Measurements from ENCODE around the gene DLG2. TPM values are rescaled to one million over a fixed set of nuclear protein-coding genes. Genes with fewer than 3 reads are reported as not detected.

The DLG2 gene
- total and polyA plus RNA-seq, 9 of the 15 experiments (the other 6 are each of a cell fraction or from before 2014, with no cell fraction given), result 0.52 to 1.6 (median 0.95) TPM

DNA sequence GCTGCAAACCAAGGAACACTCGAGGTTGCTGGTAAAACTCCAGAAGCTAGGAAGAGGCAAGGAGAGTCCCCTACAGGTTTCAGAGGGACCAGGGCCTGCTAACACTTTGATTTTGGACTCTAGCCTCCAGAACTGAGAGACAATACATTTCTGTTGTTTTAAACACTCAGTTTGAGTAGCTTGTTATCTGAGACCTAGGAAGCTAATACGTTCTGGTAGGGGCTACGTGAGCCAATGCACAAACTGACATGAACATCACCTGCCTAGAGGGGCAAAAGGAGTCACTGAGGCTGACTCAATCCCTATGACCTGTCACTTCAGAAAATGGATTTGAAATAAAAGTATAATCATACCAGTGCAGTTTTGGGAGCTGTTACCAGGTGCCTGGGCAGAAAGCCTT is 1775.1 kb downstream of the DLG2 start (continued):
- TF ChIP-seq, protein P1, sequence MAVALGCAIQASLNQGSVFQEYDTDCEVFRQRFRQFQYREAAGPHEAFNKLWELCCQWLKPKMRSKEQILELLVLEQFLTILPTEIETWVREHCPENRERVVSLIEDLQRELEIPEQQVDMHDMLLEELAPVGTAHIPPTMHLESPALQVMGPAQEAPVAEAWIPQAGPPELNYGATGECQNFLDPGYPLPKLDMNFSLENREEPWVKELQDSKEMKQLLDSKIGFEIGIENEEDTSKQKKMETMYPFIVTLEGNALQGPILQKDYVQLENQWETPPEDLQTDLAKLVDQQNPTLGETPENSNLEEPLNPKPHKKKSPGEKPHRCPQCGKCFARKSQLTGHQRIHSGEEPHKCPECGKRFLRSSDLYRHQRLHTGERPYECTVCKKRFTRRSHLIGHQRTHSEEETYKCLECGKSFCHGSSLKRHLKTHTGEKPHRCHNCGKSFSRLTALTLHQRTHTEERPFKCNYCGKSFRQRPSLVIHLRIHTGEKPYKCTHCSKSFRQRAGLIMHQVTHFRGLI (CRISPR knock-in tag; IDR thresholded peaks at IDR 0.05), result no peak

DNA sequence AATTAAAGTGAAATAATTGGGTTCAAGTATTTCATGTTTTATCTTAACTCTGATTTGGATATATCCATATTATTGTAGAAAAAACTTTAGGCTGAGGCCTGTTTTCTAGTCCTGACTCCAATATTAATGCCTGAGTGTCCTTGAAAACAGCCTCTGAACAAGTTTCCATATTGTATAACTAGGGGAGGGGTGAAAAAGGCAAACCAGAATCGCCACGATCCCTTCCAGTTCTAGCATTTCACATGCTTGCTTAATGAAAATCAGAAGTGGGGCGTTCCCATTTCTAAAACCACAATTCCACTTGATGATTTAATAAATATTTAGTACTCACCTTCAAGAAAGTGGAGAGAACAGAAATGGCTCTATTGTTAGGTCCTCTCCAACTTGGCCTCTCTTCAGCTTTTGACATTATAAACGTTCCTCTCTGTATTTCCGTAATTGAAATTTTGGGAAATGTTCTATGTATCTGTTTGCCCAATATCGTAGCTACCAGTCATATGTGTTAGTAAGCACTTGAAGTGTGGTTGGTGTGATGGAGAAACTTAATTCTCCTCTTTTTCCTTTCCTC is 1779.6 kb downstream of the DLG2 start:
- BruUV-seq (replicated peaks), result no TSS peak
- CTCF ChIA-PET (ENCODE audit: low intra/inter-chr PET ratio), result no interaction called here
- no peak for TF ChIP-seq ZNF551 (CRISPR knock-in tag; IDR thresholded peaks at IDR 0.05)
- no peak for TF ChIP-seq POLR3A (IDR thresholded peaks at IDR 0.05; ENCODE audit: borderline replicate concordance, extremely low read depth, insufficient read depth, insufficient read length)
- TF ChIP-seq MTF1 (CRISPR knock-in tag; IDR thresholded peaks at IDR 0.05; ENCODE audit: borderline replicate concordance), result no peak
- TF ChIP-seq ZBTB17 (CRISPR knock-in tag; IDR thresholded peaks at IDR 0.05), result no peak
- TF ChIP-seq FUS (optimal IDR thresholded peaks at IDR 0.05; ENCODE audit: low read depth, low read length), result no peak
- TF ChIP-seq SIN3B (IDR thresholded peaks at IDR 0.05; ENCODE audit: low read depth), result no peak
- TF ChIP-seq, protein P2, sequence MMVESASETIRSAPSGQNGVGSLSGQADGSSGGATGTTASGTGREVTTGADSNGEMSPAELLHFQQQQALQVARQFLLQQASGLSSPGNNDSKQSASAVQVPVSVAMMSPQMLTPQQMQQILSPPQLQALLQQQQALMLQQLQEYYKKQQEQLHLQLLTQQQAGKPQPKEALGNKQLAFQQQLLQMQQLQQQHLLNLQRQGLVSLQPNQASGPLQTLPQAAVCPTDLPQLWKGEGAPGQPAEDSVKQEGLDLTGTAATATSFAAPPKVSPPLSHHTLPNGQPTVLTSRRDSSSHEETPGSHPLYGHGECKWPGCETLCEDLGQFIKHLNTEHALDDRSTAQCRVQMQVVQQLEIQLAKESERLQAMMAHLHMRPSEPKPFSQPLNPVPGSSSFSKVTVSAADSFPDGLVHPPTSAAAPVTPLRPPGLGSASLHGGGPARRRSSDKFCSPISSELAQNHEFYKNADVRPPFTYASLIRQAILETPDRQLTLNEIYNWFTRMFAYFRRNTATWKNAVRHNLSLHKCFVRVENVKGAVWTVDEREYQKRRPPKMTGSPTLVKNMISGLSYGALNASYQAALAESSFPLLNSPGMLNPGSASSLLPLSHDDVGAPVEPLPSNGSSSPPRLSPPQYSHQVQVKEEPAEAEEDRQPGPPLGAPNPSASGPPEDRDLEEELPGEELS (CRISPR knock-in tag; IDR thresholded peaks at IDR 0.05; ENCODE audit: borderline replicate concordance), result no peak
- TF ChIP-seq, protein P3, sequence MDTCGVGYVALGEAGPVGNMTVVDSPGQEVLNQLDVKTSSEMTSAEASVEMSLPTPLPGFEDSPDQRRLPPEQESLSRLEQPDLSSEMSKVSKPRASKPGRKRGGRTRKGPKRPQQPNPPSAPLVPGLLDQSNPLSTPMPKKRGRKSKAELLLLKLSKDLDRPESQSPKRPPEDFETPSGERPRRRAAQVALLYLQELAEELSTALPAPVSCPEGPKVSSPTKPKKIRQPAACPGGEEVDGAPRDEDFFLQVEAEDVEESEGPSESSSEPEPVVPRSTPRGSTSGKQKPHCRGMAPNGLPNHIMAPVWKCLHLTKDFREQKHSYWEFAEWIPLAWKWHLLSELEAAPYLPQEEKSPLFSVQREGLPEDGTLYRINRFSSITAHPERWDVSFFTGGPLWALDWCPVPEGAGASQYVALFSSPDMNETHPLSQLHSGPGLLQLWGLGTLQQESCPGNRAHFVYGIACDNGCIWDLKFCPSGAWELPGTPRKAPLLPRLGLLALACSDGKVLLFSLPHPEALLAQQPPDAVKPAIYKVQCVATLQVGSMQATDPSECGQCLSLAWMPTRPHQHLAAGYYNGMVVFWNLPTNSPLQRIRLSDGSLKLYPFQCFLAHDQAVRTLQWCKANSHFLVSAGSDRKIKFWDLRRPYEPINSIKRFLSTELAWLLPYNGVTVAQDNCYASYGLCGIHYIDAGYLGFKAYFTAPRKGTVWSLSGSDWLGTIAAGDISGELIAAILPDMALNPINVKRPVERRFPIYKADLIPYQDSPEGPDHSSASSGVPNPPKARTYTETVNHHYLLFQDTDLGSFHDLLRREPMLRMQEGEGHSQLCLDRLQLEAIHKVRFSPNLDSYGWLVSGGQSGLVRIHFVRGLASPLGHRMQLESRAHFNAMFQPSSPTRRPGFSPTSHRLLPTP (IDR thresholded peaks at IDR 0.05; ENCODE audit: borderline replicate concordance, extremely low read depth, insufficient read length), result no peak

More for the DNA sequence above, 1779.6 kb downstream of the DLG2 start:
- intact Hi-C loops (cut with micrococcal nuclease), result no loop called here
- Histone ChIP-seq H3K79me2 (ENCODE audit: control insufficient read depth, insufficient read depth, low read length) (no peaks in the 10 kb centered on the region), H3K36me3 (ENCODE audit: control insufficient read depth, insufficient read depth, low read length) (no peaks in the 10 kb centered on the region), H3K9ac (ENCODE audit: insufficient read depth in 1 of 2, low read depth in 2 of 2, low read length in 2 of 2) (no peak overlapping the region), H3K9me1 (ENCODE audit: control insufficient read depth, insufficient read depth, low read length) (no peaks in the 10 kb centered on the region), H2AFZ (ENCODE audit: low read depth, low read length) (no peak overlapping the region), H3K4me3 (no peak overlapping the region), H3K9me3 (replicated peaks; ENCODE audit: control insufficient read depth, insufficient read depth, low read depth, low read length) (no peaks in the 10 kb centered on the region), H3K27me3 (ENCODE audit: control insufficient read depth in 2 of 2, insufficient read depth in 2 of 2, low read length in 2 of 2) (no peaks in the 10 kb centered on the region), H3K4me1 (replicated peaks in 1 of 2; ENCODE audit: control insufficient read depth in 2 of 2, insufficient read depth in 2 of 2, low read length in 2 of 2) (no peaks in the 10 kb centered on the region), H4K20me1 (replicated peaks; ENCODE audit: control insufficient read depth, insufficient read depth, low read length) (no peaks in the 10 kb centered on the region), H3K27ac (ENCODE audit: extremely low read depth, low read depth, low read length) (no peak overlapping the region), H3K4me2 (ENCODE audit: insufficient read depth, low read length) (no peak overlapping the region)
- POLR2A ChIA-PET, result interaction anchor here (0.6 to 0.8 kb wide), 2 partner anchors 11 to 410 kb away, joined by 3 to 4 read pairs; no protein-coding TSS in a partner anchor
- DNase-seq (ENCODE audit: extremely low read depth in 1 of 4, low spot score in 3 of 4), result no peak
- ATAC-seq, result no peak
- 0% methylated on average over 6 of the region's 6 CpGs for WGBS (ENCODE audit: insufficient coverage, low coverage, missing lambda C conversion rate)
- in situ Hi-C loops (cut with MboI), result loop anchor here (25.0 kb wide), 2 partner anchors 715 to 1715 kb away; no protein-coding TSS in a partner anchor
- FAIRE-seq, result no peak

Data from K562 (cell line).